ENCODE data around the gene ALDOB. TPM values are rescaled to one million over a fixed set of nuclear protein-coding genes. Genes with fewer than 3 reads are reported as not detected.
A peak's percentile ranks its signal among the peaks of the same experiment; 100 is the strongest.

ALDOB gene
- polyA plus RNA-seq, 3 donors from 2014 or later, result not detected

GRCh38 chr9:101429736-101430135 is 5.8 kb downstream of the ALDOB start:
- Mint-ChIP-seq H3K4me1 (no peaks in the 10 kb centered on the region), H3K4me3 (no peak overlapping the region), H3K9me3 (peaks cover 0 to 4% (median under 1%) of the 10 kb centered on the region in 6 donors), H3K27me3 (ENCODE audit: low read depth in 3 of 3) (peaks cover 0 to 7% (median 3%) of the 10 kb centered on the region in 3 donors), H3K36me3 (no peaks in the 10 kb centered on the region), H3K27ac (no peak overlapping the region)
- DNase-seq, result no peak

DNA sequence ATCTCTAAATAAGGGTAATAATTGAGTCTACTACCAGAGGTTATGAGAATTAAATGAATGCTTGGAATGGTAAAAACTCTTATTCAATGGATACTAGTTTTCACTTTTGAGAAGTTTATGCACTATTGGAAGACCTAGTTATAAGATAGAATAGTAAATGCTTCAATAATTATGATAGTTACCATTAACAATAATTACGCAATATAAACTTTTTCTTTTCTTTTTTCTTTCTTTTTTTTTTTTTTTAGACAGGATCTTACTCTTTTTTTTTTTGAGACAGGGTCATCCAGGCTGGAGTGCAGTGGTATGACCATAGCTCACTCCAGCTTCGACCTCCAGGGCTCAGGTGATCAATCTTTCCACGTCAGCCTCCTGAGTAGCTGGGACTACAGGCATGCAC is 6.7 kb downstream of the ALDOB start:
- DNase-seq, result no peak
- Mint-ChIP-seq H3K4me3 (no peak overlapping the region), H3K27ac (no peak overlapping the region), H3K27me3 (ENCODE audit: low read depth in 3 of 3) (peaks cover 0 to 7% (median 3%) of the 10 kb centered on the region in 3 donors), H3K4me1 (no peaks in the 10 kb centered on the region), H3K9me3 (peaks cover 0 to 9% (median 2%) of the 10 kb centered on the region in 6 donors), H3K36me3 (no peaks in the 10 kb centered on the region)

DNA sequence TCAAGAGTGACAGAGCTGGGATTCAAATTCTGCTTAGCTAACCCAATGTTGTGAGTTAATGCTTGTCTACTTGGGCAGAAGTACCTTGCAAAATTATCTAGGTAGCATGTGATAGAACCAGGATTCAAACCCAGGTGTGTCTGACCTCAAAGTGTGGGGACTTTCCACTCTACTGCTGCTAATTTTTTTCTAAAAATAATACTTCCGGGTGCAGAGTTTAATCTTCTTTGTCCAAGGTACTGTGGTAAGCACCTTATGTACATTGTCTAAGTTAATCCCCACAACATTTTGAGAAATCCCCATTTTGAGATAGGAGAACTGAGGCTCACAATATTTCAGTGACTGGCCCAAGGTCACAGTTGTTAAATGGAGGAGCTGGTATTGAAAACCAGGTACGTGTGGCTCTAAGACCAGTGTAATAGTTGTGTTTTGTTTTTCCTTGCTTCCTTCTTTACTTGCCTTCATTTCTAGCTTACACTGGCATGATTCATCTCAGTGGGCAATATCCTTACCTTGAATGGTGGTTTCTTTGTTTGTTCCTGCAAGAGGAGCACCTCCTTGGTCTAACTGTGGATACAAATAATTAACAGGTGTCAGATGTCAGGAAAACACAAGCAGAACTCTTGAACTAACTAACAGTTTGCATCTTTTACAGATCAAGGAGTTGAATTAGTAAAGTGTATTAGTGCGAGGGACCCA is 7.5 kb downstream of the ALDOB start:
- Mint-ChIP-seq H3K27ac (no peak overlapping the region), H3K36me3 (peaks cover 0 to 4% (median 3%) of the 10 kb centered on the region in 3 donors), H3K27me3 (ENCODE audit: low read depth in 3 of 3) (peaks cover 0 to 10% (median 6%) of the 10 kb centered on the region in 3 donors), H3K9me3 (peaks cover 2 to 16% (median 5%) of the 10 kb centered on the region in 6 donors), H3K4me1 (no peaks in the 10 kb centered on the region), H3K4me3 (no peak overlapping the region)
- no peak for DNase-seq

GRCh38 chr9:101427358-101427757 is 8.2 kb downstream of the ALDOB start:
- Mint-ChIP-seq H3K4me3 (no peak overlapping the region), H3K4me1 (no peaks in the 10 kb centered on the region), H3K27ac (no peak overlapping the region), H3K9me3 (peaks cover 2 to 19% (median 5%) of the 10 kb centered on the region in 6 donors), H3K27me3 (ENCODE audit: low read depth in 3 of 3) (peaks cover 0 to 10% (median 6%) of the 10 kb centered on the region in 3 donors), H3K36me3 (peaks cover 1 to 5% (median 3%) of the 10 kb centered on the region in 3 donors)
- DNase-seq, result no peak

- Mint-ChIP-seq H3K27me3 (ENCODE audit: low read depth in 3 of 3) (peaks cover 3 to 5% (median 3%) of the 10 kb centered on the region in 3 donors), H3K4me1 (no peaks in the 10 kb centered on the region), H3K4me3 (no peak overlapping the region), H3K36me3 (peaks cover 6 to 16% (median 13%) of the 10 kb centered on the region in 3 donors), H3K9me3 (peaks cover 12 to 52% (median 34%) of the 10 kb centered on the region in 6 donors), H3K27ac (no peak overlapping the region)
- no peak for DNase-seq
Measured at GRCh38 chr9:101421653-101422065, 13.9 kb downstream of the ALDOB start.

- no peak for DNase-seq
- Mint-ChIP-seq H3K4me3 (no peak overlapping the region), H3K27ac (no peak overlapping the region), H3K9me3 (peaks cover 16 to 62% (median 46%) of the 10 kb centered on the region in 6 donors), H3K4me1 (no peaks in the 10 kb centered on the region), H3K36me3 (peaks cover 13 to 20% (median 16%) of the 10 kb centered on the region in 3 donors), H3K27me3 (ENCODE audit: low read depth in 3 of 3) (peaks cover 3 to 5% (median 3%) of the 10 kb centered on the region in 3 donors)
Measured at GRCh38 chr9:101419863-101420262, 15.7 kb downstream of the ALDOB start.

GRCh38 chr9:101418518-101419430 is 16.8 kb downstream of the ALDOB start:
- Mint-ChIP-seq H3K4me3 (no peak overlapping the region), H3K27me3 (ENCODE audit: low read depth in 3 of 3) (peaks cover 3 to 7% (median 5%) of the 10 kb centered on the region in 3 donors), H3K9me3 (peaks cover 22 to 67% (median 54%) of the 10 kb centered on the region in 6 donors), H3K36me3 (peaks cover 16 to 20% (median 19%) of the 10 kb centered on the region in 3 donors), H3K27ac (peak overlapping the region in 1 of 6 donors; percentile 26), H3K4me1 (no peaks in the 10 kb centered on the region)
- no peak for DNase-seq

- H3K4me1 Mint-ChIP-seq, result no peaks in the 10 kb centered on the region
- peaks cover 2 to 7% (median 5%) of the 10 kb centered on the region in 3 donors for H3K27me3 Mint-ChIP-seq (ENCODE audit: low read depth in 3 of 3)
- no peak overlapping the region for H3K4me3 Mint-ChIP-seq
- H3K9me3 Mint-ChIP-seq, result peaks cover 24 to 68% (median 61%) of the 10 kb centered on the region in 6 donors
- peaks cover 20 to 27% (median 22%) of the 10 kb centered on the region in 3 donors for H3K36me3 Mint-ChIP-seq
- no peak overlapping the region for H3K27ac Mint-ChIP-seq
- DNase-seq, result no peak
Measured at GRCh38 chr9:101417977-101418376, 17.6 kb downstream of the ALDOB start.

DNA sequence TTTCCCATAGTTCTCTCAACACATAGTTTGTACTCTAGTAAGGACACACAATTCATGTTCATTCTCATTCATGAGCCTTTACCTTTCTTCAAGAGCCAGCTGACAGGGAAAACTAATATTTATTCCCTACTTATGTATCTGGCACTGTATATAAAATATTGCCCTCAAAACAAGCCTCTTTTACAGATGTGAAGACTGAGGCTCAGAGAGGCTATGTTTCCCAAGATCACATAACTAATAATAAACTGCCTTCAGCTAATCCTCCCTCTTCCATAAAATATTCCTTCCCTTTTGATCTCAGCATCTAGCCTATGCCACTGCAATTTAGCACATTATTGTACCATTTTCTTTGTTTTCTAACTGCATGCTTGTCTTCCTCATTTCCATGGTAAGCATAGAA is 18.2 kb downstream of the ALDOB start:
- no peaks in the 10 kb centered on the region for H3K4me1 Mint-ChIP-seq
- H3K9me3 Mint-ChIP-seq, result peaks cover 28 to 72% (median 66%) of the 10 kb centered on the region in 6 donors
- H3K27me3 Mint-ChIP-seq (ENCODE audit: low read depth in 3 of 3), result peaks cover 2 to 7% (median 5%) of the 10 kb centered on the region in 3 donors
- H3K27ac Mint-ChIP-seq, result no peak overlapping the region
- H3K4me3 Mint-ChIP-seq, result no peak overlapping the region
- peaks cover 22 to 30% (median 26%) of the 10 kb centered on the region in 3 donors for H3K36me3 Mint-ChIP-seq
- DNase-seq, result no peak

GRCh38 chr9:101415578-101415977 is 20.0 kb downstream of the ALDOB start:
- H3K9me3 Mint-ChIP-seq, result peaks cover 31 to 79% (median 76%) of the 10 kb centered on the region in 6 donors
- H3K36me3 Mint-ChIP-seq, result peaks cover 22 to 38% (median 30%) of the 10 kb centered on the region in 3 donors

GRCh38 chr9:101414839-101415238 is 20.7 kb downstream of the ALDOB start:
- H3K27ac Mint-ChIP-seq, result no peak overlapping the region
- H3K9me3 Mint-ChIP-seq, result peaks cover 30 to 85% (median 80%) of the 10 kb centered on the region in 6 donors
- no peak overlapping the region for H3K4me3 Mint-ChIP-seq
- peaks cover 22 to 38% (median 31%) of the 10 kb centered on the region in 3 donors for H3K36me3 Mint-ChIP-seq
- H3K27me3 Mint-ChIP-seq (ENCODE audit: low read depth in 3 of 3), result peaks cover 2 to 9% (median 5%) of the 10 kb centered on the region in 3 donors
- no peaks in the 10 kb centered on the region for H3K4me1 Mint-ChIP-seq
- DNase-seq, result no peak

More at GRCh38 chr9:101415578-101415977, 20.0 kb downstream of the ALDOB start:
- Mint-ChIP-seq H3K27me3 (ENCODE audit: low read depth in 3 of 3) (peaks cover 2 to 7% (median 5%) of the 10 kb centered on the region in 3 donors), H3K4me3 (no peak overlapping the region), H3K27ac (no peak overlapping the region), H3K4me1 (no peaks in the 10 kb centered on the region)
- no peak for DNase-seq

- peaks cover 0 to 5% (median 3%) of the 10 kb centered on the region in 3 donors for H3K27me3 Mint-ChIP-seq (ENCODE audit: low read depth in 3 of 3)
- no peak for DNase-seq
- H3K4me1 Mint-ChIP-seq, result no peaks in the 10 kb centered on the region
- no peak overlapping the region for H3K4me3 Mint-ChIP-seq
- H3K36me3 Mint-ChIP-seq, result peaks cover 62 to 79% (median 74%) of the 10 kb centered on the region in 3 donors
- no peak overlapping the region for H3K27ac Mint-ChIP-seq
- H3K9me3 Mint-ChIP-seq, result peaks cover 58 to 92% (median 84%) of the 10 kb centered on the region in 6 donors
Measured at GRCh38 chr9:101409079-101409477, 26.5 kb downstream of the ALDOB start.

DNA sequence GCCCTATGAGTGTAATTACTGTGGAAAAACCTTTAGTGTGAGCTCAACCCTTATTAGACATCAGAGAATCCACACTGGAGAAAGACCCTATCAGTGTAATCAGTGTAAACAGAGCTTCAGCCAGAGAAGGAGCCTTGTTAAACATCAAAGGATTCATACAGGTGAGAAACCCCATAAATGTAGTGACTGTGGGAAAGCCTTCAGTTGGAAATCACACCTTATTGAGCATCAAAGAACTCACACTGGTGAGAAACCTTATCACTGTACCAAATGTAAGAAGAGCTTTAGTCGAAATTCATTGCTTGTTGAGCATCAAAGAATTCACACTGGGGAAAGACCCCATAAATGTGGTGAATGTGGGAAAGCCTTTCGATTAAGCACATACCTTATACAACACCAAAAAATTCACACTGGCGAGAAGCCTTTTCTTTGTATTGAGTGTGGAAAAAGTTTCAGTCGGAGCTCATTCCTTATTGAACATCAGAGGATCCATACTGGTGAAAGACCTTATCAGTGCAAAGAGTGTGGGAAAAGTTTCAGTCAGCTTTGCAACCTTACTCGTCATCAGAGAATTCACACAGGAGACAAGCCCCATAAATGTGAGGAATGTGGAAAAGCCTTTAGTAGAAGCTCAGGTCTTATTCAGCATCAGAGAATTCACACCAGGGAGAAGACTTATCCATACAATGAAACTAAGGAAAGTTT is 27.0 kb downstream of the ALDOB start:
- DNase-seq, result no peak
- peaks cover 57 to 86% (median 79%) of the 10 kb centered on the region in 6 donors for H3K9me3 Mint-ChIP-seq
- peaks cover 0 to 2% (median 2%) of the 10 kb centered on the region in 3 donors for H3K27me3 Mint-ChIP-seq (ENCODE audit: low read depth in 3 of 3)
- H3K4me1 Mint-ChIP-seq, result peaks cover 0 to 5% of the 10 kb centered on the region in 2 donors
- H3K27ac Mint-ChIP-seq, result no peak overlapping the region
- peaks cover 65 to 81% (median 77%) of the 10 kb centered on the region in 3 donors for H3K36me3 Mint-ChIP-seq
- H3K4me3 Mint-ChIP-seq, result no peak overlapping the region

Data from immature natural killer cell (primary cell).